B cell (primary cell): ENCODE data around the gene SMIM35. TPM values are rescaled to one million over a fixed set of nuclear protein-coding genes. Genes with fewer than 3 reads are reported as not detected.

Source experiments
- ATAC-seq: fragments of 200-7000 bp; cut with Tn5 transposase; one replicate; pipeline ENCODE4 v1.10.0; 2021; ENCODE audit warnings: low read depth, mild to moderate bottlenecking, moderate number of reproducible peaks, moderate library complexity
- CTCF ChIA-PET: fragments of 350-600 bp; sonication (Branson Sonifier 250); formaldehyde crosslinking; loops from one replicate; lab custom pipeline; 2021; ENCODE audit warnings: antibody characterized with exemption, inconsistent platforms; lab: Charles Lee
- POLR2A ChIA-PET: fragments of 350-600 bp; sonication (Branson Sonifier 250); formaldehyde crosslinking; loops from one replicate; lab custom pipeline; 2021; ENCODE audit warnings: antibody characterized with exemption; lab: Charles Lee
- DNase-seq: peaks from one replicate; pipeline ENCODE4 v3.0.0; 2013
- H2AFZ ChIP-seq: 2 replicates; pipeline ENCODE4 v1.6.1; 2012; ENCODE audit warnings: mild to moderate bottlenecking, low read depth, low read length; ENCODE audit not compliant: insufficient read depth, poor library complexity, severe bottlenecking
- H3K27ac ChIP-seq, 2 donors: 1 replicate in 1 of 2; 2 replicates in 1 of 2; pipeline ENCODE4 v1.5.1; 2012 to 2013; ENCODE audit warnings: low read length in 2 of 2, mild to moderate bottlenecking in 2 of 2, moderate library complexity in 1 of 2
- H3K27me3 ChIP-seq, 4 experiments: fragments of 200-600 bp in 1 of 4; sonication (generic) in 1 of 4; replicated peaks in 1 of 4; 1 replicate in 2 of 4; 2 replicates in 2 of 4; pipeline versions ENCODE4 v1.6.1 to v1.7.0; 2013 to 2016; ENCODE audit warnings: low read length in 3 of 4, mild to moderate bottlenecking in 2 of 4, mixed read lengths in 1 of 4, moderate library complexity in 1 of 4; ENCODE audit not compliant: insufficient read depth in 4 of 4, control insufficient read depth in 3 of 4; ENCODE audit errors: control extremely low read depth in 1 of 4
- H3K36me3 ChIP-seq, 2 experiments: replicated peaks in 1 of 2; 1 replicate in 1 of 2; 2 replicates in 1 of 2; pipeline versions ENCODE4 v1.6.1 to v1.7.1; 2013; ENCODE audit warnings: low read length in 1 of 2; ENCODE audit not compliant: insufficient read depth in 2 of 2, control insufficient read depth in 1 of 2; ENCODE audit errors: control extremely low read depth in 1 of 2, extremely low read depth in 1 of 2
- H3K4me1 ChIP-seq, 2 donors: fragments of 200-600 bp in 1 of 2; sonication (generic) in 1 of 2; 1 replicate in 1 of 2; 2 replicates in 1 of 2; pipeline versions ENCODE4 v1.5.1 to v1.6.1; 2013 to 2017; ENCODE audit warnings: low read length in 2 of 2; ENCODE audit not compliant: control insufficient read depth in 2 of 2, insufficient read depth in 2 of 2
- H3K4me2 ChIP-seq: replicated peaks from 2 replicates; pipeline ENCODE3; 2012; ENCODE audit warnings: mild to moderate bottlenecking, low read depth, low read length; ENCODE audit not compliant: poor library complexity, severe bottlenecking
- H3K4me3 ChIP-seq, 5 experiments: fragments of 200-600 bp in 1 of 5; sonication (generic) in 1 of 5; 1 replicate in 3 of 5; 2 replicates in 2 of 5; pipeline versions ENCODE4 v1.5.1 to v1.7.0; 2011 to 2016; ENCODE audit warnings: low read length in 4 of 5, mild to moderate bottlenecking in 4 of 5, low read depth in 2 of 5, control low read depth in 1 of 5, moderate library complexity in 1 of 5; ENCODE audit not compliant: insufficient read depth in 1 of 5; ENCODE audit errors: control extremely low read depth in 1 of 5, extremely low read depth in 1 of 5
- H3K79me2 ChIP-seq: fragments of 200-600 bp; sonication (generic); one replicate; pipeline ENCODE4 v1.6.0; 2016; ENCODE audit warnings: low read length; ENCODE audit not compliant: control insufficient read depth, insufficient read depth
- H3K9ac ChIP-seq: fragments of 200-600 bp; sonication (generic); 2 replicates; pipeline ENCODE4 v1.6.1; 2017; ENCODE audit warnings: mild to moderate bottlenecking, low read length, moderate library complexity
- H3K9me3 ChIP-seq, 3 donors: one replicate each; pipeline versions ENCODE4 v1.6.1 to v1.7.1; 2013; ENCODE audit warnings: low read length in 2 of 3; ENCODE audit not compliant: control insufficient read depth in 2 of 3, insufficient read depth in 1 of 3; ENCODE audit errors: control extremely low read depth in 1 of 3
- H4K20me1 ChIP-seq: 2 replicates; pipeline ENCODE4 v1.6.0; 2012; ENCODE audit warnings: mild to moderate bottlenecking, low read length; ENCODE audit not compliant: insufficient read depth, control insufficient read depth, poor library complexity, severe bottlenecking
- H3K27ac Mint-ChIP-seq: one replicate; pipeline ENCODE4 v1.8.0; 2021; ENCODE audit warnings: mixed read lengths
- H3K27me3 Mint-ChIP-seq: one replicate; pipeline ENCODE4 v1.8.0; 2021; ENCODE audit warnings: mixed read lengths
- H3K4me1 Mint-ChIP-seq: one replicate; pipeline ENCODE4 v1.8.0; 2021; ENCODE audit warnings: mixed read lengths
- H3K4me3 Mint-ChIP-seq: one replicate; pipeline ENCODE4 v1.8.0; 2021; ENCODE audit warnings: mixed read lengths
- H3K9me3 Mint-ChIP-seq: one replicate; pipeline ENCODE4 v1.8.0; 2022; ENCODE audit warnings: mixed read lengths; ENCODE audit not compliant: insufficient read depth
- EZH2 ChIP-seq: IDR thresholded peaks from 2 replicates; pipeline ENCODE4 v1.6.1; 2012; ENCODE audit warnings: borderline replicate concordance, low read depth, mild to moderate bottlenecking, moderate library complexity, low read length; ENCODE audit not compliant: insufficient read depth, poor library complexity, severe bottlenecking
- WGBS: methylation state at CpG from one replicate; pipeline ENCODE4 v1.1.5; 2013; ENCODE audit warnings: missing lambda C conversion rate; ENCODE audit not compliant: insufficient coverage; 5-methylcytosine and 5-hydroxymethylcytosine counted together
- intact Hi-C: fragments of 100-400 bp; cut with micrococcal nuclease; formaldehyde crosslinking; loops from one replicate; pipeline ENCODE4 v1.10.0; 2022
- polyA plus RNA-seq: library from polyadenylated mRNA; depleted of rRNA; stranded (reverse); fragments of >200 nt; gene quantifications from 2 replicates; pipeline ENCODE4 v1.2.3, GENCODE V29; 2012
- total RNA-seq, 2 donors: library from RNA; stranded (reverse); fragments of 120-200 nt in 1 of 2; gene quantifications; 1 replicate in 1 of 2; 2 replicates in 1 of 2; pipeline versions ENCODE4 v1.2.3 to v1.2.4, GENCODE V29; 2013 to 2022
- TF ChIP-seq, protein P1 (sequence below): fragments of 200-600 bp; IDR thresholded peaks from one replicate; pipeline ENCODE4 v1.8.0; 2022; ENCODE audit warnings: antibody characterized with exemption, mild to moderate bottlenecking

SMIM35 gene
- total and polyA plus RNA-seq, 2 donors (not counting 1 experiment from before 2014, with no cell fraction given), result 1.3 to 4.5 TPM

DNA sequence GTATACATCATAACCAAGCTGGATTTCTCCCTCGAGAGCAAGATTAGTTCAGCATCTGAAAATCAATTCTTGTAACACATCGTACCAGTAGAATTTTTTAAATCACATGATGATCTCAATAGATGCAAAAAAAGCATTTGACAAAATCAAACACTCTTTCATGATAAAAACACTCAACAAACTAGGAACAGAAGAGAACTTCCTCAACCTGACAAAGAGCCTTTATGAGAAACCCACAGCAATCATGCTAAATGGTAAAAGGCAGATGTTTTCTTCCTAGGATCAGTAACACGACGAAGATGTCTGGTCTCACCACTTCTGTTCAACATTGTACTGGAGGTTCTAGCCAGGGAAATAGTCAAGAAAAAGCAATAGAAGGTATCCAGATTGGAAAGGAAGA lies 44.0 kb downstream of the SMIM35 start:
- no peaks in the 10 kb centered on the region for H4K20me1 ChIP-seq

DNA sequence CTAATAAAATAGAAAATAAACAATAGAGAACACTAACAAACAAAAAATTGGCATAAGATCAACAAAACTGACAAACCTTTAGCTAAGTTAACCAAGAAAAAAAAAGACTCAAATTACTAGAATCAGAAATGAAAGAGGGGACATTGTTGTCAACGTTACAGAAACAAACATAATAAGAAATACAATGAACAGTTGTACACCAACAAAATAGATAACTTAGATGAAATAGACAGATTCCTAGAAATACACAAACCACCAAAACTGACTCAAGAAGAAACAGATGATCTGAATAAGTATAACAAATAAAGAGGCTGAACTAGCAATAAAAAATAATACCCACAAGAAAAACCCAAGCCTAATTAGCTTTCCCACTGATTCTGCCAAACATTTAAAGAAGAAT lies 44.6 kb downstream of the SMIM35 start:
- Mint-ChIP-seq H3K9me3 (no peaks in the 10 kb centered on the region), H3K4me3 (no peak overlapping the region), H3K27me3 (no peaks in the 10 kb centered on the region), H3K4me1 (peaks cover 22% of the 10 kb centered on the region), H3K27ac (no peak overlapping the region)
- no peaks in the 10 kb centered on the region for H3K36me3 ChIP-seq
- H3K27me3 ChIP-seq, result no peaks in the 10 kb centered on the region
- no peak for ATAC-seq
- no peaks in the 10 kb centered on the region for H3K79me2 ChIP-seq
- CTCF ChIA-PET, result interaction anchor here (0.9 to 2.0 kb wide), 5 partner anchors 9 to 95 kb away, joined by 3 to 6 read pairs (median 4); no protein-coding TSS in a partner anchor
- no peak overlapping the region for H3K9ac ChIP-seq
- no peak overlapping the region for H2AFZ ChIP-seq
- H3K4me2 ChIP-seq, result no peak overlapping the region
- TF ChIP-seq, protein P1, sequence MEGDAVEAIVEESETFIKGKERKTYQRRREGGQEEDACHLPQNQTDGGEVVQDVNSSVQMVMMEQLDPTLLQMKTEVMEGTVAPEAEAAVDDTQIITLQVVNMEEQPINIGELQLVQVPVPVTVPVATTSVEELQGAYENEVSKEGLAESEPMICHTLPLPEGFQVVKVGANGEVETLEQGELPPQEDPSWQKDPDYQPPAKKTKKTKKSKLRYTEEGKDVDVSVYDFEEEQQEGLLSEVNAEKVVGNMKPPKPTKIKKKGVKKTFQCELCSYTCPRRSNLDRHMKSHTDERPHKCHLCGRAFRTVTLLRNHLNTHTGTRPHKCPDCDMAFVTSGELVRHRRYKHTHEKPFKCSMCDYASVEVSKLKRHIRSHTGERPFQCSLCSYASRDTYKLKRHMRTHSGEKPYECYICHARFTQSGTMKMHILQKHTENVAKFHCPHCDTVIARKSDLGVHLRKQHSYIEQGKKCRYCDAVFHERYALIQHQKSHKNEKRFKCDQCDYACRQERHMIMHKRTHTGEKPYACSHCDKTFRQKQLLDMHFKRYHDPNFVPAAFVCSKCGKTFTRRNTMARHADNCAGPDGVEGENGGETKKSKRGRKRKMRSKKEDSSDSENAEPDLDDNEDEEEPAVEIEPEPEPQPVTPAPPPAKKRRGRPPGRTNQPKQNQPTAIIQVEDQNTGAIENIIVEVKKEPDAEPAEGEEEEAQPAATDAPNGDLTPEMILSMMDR, result no peak
- no peak for TF ChIP-seq EZH2
- WGBS, result no CpG with 5 or more reads among the region's 1 CpG
- H4K20me1 ChIP-seq, result no peaks in the 10 kb centered on the region
- no peak for DNase-seq
- POLR2A ChIA-PET, result interaction anchor here (0.6 to 1.0 kb wide), 5 partner anchors 29 to 140 kb away, joined by 3 to 5 read pairs (median 3); no protein-coding TSS in a partner anchor
- H3K4me1 ChIP-seq, result peaks cover 0 to 3% of the 10 kb centered on the region in 2 donors
- H3K27ac ChIP-seq, result no peak overlapping the region
- intact Hi-C loops, result no loop called here
- no peak overlapping the region for H3K4me3 ChIP-seq
- no peaks in the 10 kb centered on the region for H3K9me3 ChIP-seq

More for the DNA sequence above, 44.0 kb downstream of the SMIM35 start:
- H3K4me3 ChIP-seq, result no peak overlapping the region
- peaks cover 0 to 3% of the 10 kb centered on the region in 2 donors for H3K4me1 ChIP-seq
- ChIA-PET CTCF (interaction anchor here (0.9 to 2.0 kb wide), 4 partner anchors 10 to 96 kb away, joined by 3 to 6 read pairs (median 4); no protein-coding TSS in a partner anchor), POLR2A (no interaction called here)
- DNase-seq (no peak), ATAC-seq (no peak)
- H3K9me3 ChIP-seq, result no peaks in the 10 kb centered on the region
- no peaks in the 10 kb centered on the region for H3K27me3 Mint-ChIP-seq
- H3K79me2 ChIP-seq, result no peaks in the 10 kb centered on the region
- H3K9me3 Mint-ChIP-seq, result no peaks in the 10 kb centered on the region
- no peak overlapping the region for H3K9ac ChIP-seq
- H3K4me2 ChIP-seq, result no peak overlapping the region
- H3K36me3 ChIP-seq, result no peaks in the 10 kb centered on the region
- no peaks in the 10 kb centered on the region for H3K27me3 ChIP-seq
- H2AFZ ChIP-seq, result no peak overlapping the region
- peaks cover 22% of the 10 kb centered on the region for H3K4me1 Mint-ChIP-seq
- no peak for TF ChIP-seq EZH2
- TF ChIP-seq, protein P1, result no peak
- intact Hi-C loops, result no loop called here
- 100% methylated on average over 2 of the region's 4 CpGs for WGBS
- no peak overlapping the region for H3K4me3 Mint-ChIP-seq
- no peak overlapping the region for H3K27ac Mint-ChIP-seq
- no peak overlapping the region for H3K27ac ChIP-seq
